K562 (cell line): Measurements from ENCODE around the gene C11orf65. TPM values are rescaled to one million over a fixed set of nuclear protein-coding genes. Genes with fewer than 3 reads are reported as not detected.

ENCODE experiments used
- ARID4B ChIP-seq: sonication (generic); formaldehyde crosslinking; IDR thresholded peaks from 2 replicates; pipeline ENCODE4 v1.8.0; 2022; ENCODE audit warnings: mild to moderate bottlenecking, missing genetic modification reagents
- CEBPB ChIP-seq: fragments of 450-650 bp; IDR thresholded peaks from 2 replicates; pipeline ENCODE4 v1.6.1; 2016; ENCODE audit warnings: missing genetic modification characterization, missing compliant biosample characterization
- ELK1 ChIP-seq: sonication (generic); formaldehyde crosslinking; IDR thresholded peaks from 2 replicates; pipeline ENCODE4 v1.8.1; 2022; ENCODE audit warnings: missing genetic modification reagents
- EP300 ChIP-seq: IDR thresholded peaks from 2 replicates; pipeline ENCODE4 v1.6.1; 2012; ENCODE audit warnings: low read length, improper control_type of control experiment
- GABPB1 ChIP-seq: sonication (generic); formaldehyde crosslinking; IDR thresholded peaks from 2 replicates; pipeline ENCODE4 v1.8.0; 2022; ENCODE audit warnings: mild to moderate bottlenecking, missing genetic modification reagents
- GTF3C2 ChIP-seq: IDR thresholded peaks from 3 replicates; pipeline ENCODE4 v1.6.1; 2011; ENCODE audit warnings: borderline replicate concordance, mild to moderate bottlenecking, moderate library complexity; ENCODE audit not compliant: insufficient read length; ENCODE audit errors: extremely low read depth
- HNRNPH1 ChIP-seq: fragments of 200-400 bp; formaldehyde crosslinking; optimal IDR thresholded peaks from 2 replicates; pipeline ENCODE3; 2017; ENCODE audit warnings: low read depth, mild to moderate bottlenecking, low read length, moderate library complexity
- HNRNPLL ChIP-seq: fragments of 200-400 bp; formaldehyde crosslinking; IDR thresholded peaks from 2 replicates; pipeline ENCODE4 v1.6.1; 2017; ENCODE audit warnings: low read length, low read depth, mild to moderate bottlenecking; ENCODE audit not compliant: poor library complexity, severe bottlenecking
- MCM7 ChIP-seq, 2 experiments: fragments of 450-650 bp; IDR thresholded peaks; 2 replicates each; pipeline ENCODE4 v1.6.1; 2016 to 2018
- NCOA2 ChIP-seq, 2 experiments: fragments of 450-650 bp; IDR thresholded peaks; 2 replicates each; pipeline ENCODE4 v1.6.1; 2018; ENCODE audit warnings: mild to moderate bottlenecking in 2 of 2, moderate library complexity in 1 of 2; ENCODE audit not compliant: partially characterized antibody in 2 of 2
- SMARCA4 ChIP-seq: fragments of 450-650 bp; IDR thresholded peaks from 2 replicates; pipeline ENCODE4 v1.6.1; 2016
- SMARCB1 ChIP-seq: IDR thresholded peaks from 2 replicates; pipeline ENCODE4 v1.6.1; 2011; ENCODE audit warnings: improper control_type of control experiment, low read depth; ENCODE audit not compliant: insufficient read length
- SP1 ChIP-seq: sonication (generic); formaldehyde crosslinking; IDR thresholded peaks from 2 replicates; pipeline ENCODE4 v1.8.1; 2022; ENCODE audit warnings: mild to moderate bottlenecking, missing genetic modification reagents
- TCF7L2 ChIP-seq: fragments of 150-350 bp; IDR thresholded peaks from 2 replicates; pipeline ENCODE4 v1.6.1; 2016; ENCODE audit warnings: low read depth, mild to moderate bottlenecking, low read length, moderate library complexity
- TEAD4 ChIP-seq, 2 experiments: sonication (generic) in 1 of 2; formaldehyde crosslinking in 1 of 2; IDR thresholded peaks; 2 replicates each; pipeline versions ENCODE4 v1.6.1 to v1.8.0; 2012 to 2022; ENCODE audit warnings: borderline replicate concordance in 1 of 2, inconsistent platforms in 1 of 2, low read length in 1 of 2, mild to moderate bottlenecking in 1 of 2, missing genetic modification reagents in 1 of 2
- THAP7 ChIP-seq: fragments of 250-450 bp; sonication (Bioruptor Pico); IDR thresholded peaks from 2 replicates; pipeline ENCODE4 v1.5.0; 2021
- ZBTB1 ChIP-seq: sonication (generic); formaldehyde crosslinking; IDR thresholded peaks from 2 replicates; pipeline ENCODE4 v1.8.1; 2023; ENCODE audit warnings: missing genetic modification reagents, low read depth, mild to moderate bottlenecking, borderline replicate concordance
- ZNF384 ChIP-seq: IDR thresholded peaks from 2 replicates; pipeline ENCODE4 v1.6.1; 2012; ENCODE audit warnings: low read depth, low read length, improper control_type of control experiment
- ZNF445 ChIP-seq: fragments of 250-450 bp; sonication (Bioruptor Pico); IDR thresholded peaks from 2 replicates; pipeline ENCODE4 v1.4.0; 2020; ENCODE audit warnings: low read depth, mild to moderate bottlenecking, moderate library complexity
- ZNF584 ChIP-seq: fragments of 200-800 bp; sonication (Bioruptor generic); IDR thresholded peaks from 2 replicates; pipeline ENCODE4 v1.6.1; 2016; ENCODE audit warnings: low read depth, mild to moderate bottlenecking, missing genetic modification characterization, missing compliant biosample characterization
- ZNF75A ChIP-seq: fragments of 450-650 bp; formaldehyde crosslinking; IDR thresholded peaks from 2 replicates; pipeline ENCODE4 v1.4.0; 2020; ENCODE audit warnings: mild to moderate bottlenecking
- polyA plus RNA-seq, 8 experiments: library from polyadenylated mRNA; depleted of rRNA in 4 of 8; stranded (reverse) in 5 of 8; unstranded in 3 of 8; fragments of >200 nt; fragmentation: Nextera tagmentation in 2 of 8; fragmentation: Illumina TruSeq in 1 of 8; extraction: Ambion mirVana in 2 of 8; extraction: Trizol in 1 of 8; gene quantifications; 2 replicates each; pipeline versions ENCODE4 v1.2.1 to v1.2.3, GENCODE V29; 2011 to 2014; ENCODE audit warnings: inconsistent platforms in 1 of 8, missing spikeins in 1 of 8
- total RNA-seq, 7 experiments: library from RNA; depleted of rRNA in 6 of 7; stranded (reverse); fragments of >200 nt in 6 of 7; fragmentation: Illumina TruSeq in 2 of 7; extraction: Trizol in 2 of 7; gene quantifications; 2 replicates each; pipeline versions ENCODE4 v1.2.1 to v1.2.3, GENCODE V29; 2011 to 2021; ENCODE audit warnings: low replicate concordance in 1 of 7

C11orf65 gene
- total and polyA plus RNA-seq, 9 of the 15 experiments (the other 6 are each of a cell fraction or from before 2014, with no cell fraction given) = 1.0 to 2.1 (median 1.2) TPM

GRCh38 chr11:108340973-108341372 is 126.4 kb downstream of the C11orf65 start (continued):
- TF ChIP-seq ARID4B (CRISPR knock-in tag) (no peak), TCF7L2 (no peak), NCOA2 (IDR thresholded peaks at IDR 0.05; ENCODE audit: partially characterized antibody in 2 of 2) (no peak), GABPB1 (CRISPR knock-in tag) (no peak), HNRNPLL (no peak), SP1 (no peak), THAP7 (no peak), ZNF75A (CRISPR knock-in tag) (no peak), SMARCB1 (no peak), EP300 (0 out of 2 replicates have a peak, but pooled peaks have one; percentile 8), HNRNPH1 (no peak), ZNF384 (no peak), GTF3C2 (no peak), SMARCA4 (peak; percentile 88), ZBTB1 (no peak), CEBPB (peak; percentile 50; the same call in 1 of the 2 replicates), ZNF584 (no peak), MCM7 (IDR thresholded peaks at IDR 0.05) (no peak), ELK1 (CRISPR knock-in tag) (no peak), TEAD4 (IDR thresholded peaks at IDR 0.05; ENCODE audit: low read length) (no peak), TEAD4 (CRISPR knock-in tag; IDR thresholded peaks at IDR 0.05; ENCODE audit: borderline replicate concordance) (no peak), ZNF445 (CRISPR knock-in tag) (no peak)
